C4-2B (cell line): ENCODE data around the gene ARID3B.

Experiments used
- H3K27ac ChIP-seq: fragments of 450-650 bp; 2 replicates; pipeline ENCODE4 v1.5.1; 2017
- ZFX ChIP-seq: fragments of 450-650 bp; IDR thresholded peaks from 2 replicates; pipeline ENCODE4 v1.6.1; 2017
- TF ChIP-seq, protein P1 (sequence below): fragments of 450-650 bp; conservative IDR thresholded peaks from 2 replicates; pipeline ENCODE4 v1.5.1; 2017; ENCODE audit warnings: mild to moderate bottlenecking

The ARID3B gene

DNA sequence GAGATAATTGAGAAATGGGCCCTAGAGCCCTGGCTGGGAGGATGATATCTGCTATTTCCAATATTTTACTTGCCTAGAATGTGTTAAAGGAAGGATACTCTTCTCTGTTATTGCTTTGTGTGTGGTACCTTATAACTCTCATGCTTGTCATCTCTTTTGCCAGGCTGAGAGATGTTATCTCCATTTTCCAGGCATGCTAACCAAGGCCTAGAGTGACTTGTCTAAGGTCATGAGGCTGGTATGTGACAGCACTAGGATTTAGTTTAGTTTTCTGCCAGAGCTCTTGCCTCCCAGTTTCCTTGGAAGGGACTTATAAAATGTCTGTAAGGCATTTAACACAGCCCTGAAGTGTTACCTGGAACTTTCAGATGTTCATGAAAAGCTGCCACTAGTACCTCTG lies 76.0 kb downstream of the ARID3B start:
- H3K27ac ChIP-seq, result peak overlapping the region; percentile 94
- TF ChIP-seq ZFX, result no peak
- TF ChIP-seq, protein P1, sequence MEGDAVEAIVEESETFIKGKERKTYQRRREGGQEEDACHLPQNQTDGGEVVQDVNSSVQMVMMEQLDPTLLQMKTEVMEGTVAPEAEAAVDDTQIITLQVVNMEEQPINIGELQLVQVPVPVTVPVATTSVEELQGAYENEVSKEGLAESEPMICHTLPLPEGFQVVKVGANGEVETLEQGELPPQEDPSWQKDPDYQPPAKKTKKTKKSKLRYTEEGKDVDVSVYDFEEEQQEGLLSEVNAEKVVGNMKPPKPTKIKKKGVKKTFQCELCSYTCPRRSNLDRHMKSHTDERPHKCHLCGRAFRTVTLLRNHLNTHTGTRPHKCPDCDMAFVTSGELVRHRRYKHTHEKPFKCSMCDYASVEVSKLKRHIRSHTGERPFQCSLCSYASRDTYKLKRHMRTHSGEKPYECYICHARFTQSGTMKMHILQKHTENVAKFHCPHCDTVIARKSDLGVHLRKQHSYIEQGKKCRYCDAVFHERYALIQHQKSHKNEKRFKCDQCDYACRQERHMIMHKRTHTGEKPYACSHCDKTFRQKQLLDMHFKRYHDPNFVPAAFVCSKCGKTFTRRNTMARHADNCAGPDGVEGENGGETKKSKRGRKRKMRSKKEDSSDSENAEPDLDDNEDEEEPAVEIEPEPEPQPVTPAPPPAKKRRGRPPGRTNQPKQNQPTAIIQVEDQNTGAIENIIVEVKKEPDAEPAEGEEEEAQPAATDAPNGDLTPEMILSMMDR, result no peak

DNA sequence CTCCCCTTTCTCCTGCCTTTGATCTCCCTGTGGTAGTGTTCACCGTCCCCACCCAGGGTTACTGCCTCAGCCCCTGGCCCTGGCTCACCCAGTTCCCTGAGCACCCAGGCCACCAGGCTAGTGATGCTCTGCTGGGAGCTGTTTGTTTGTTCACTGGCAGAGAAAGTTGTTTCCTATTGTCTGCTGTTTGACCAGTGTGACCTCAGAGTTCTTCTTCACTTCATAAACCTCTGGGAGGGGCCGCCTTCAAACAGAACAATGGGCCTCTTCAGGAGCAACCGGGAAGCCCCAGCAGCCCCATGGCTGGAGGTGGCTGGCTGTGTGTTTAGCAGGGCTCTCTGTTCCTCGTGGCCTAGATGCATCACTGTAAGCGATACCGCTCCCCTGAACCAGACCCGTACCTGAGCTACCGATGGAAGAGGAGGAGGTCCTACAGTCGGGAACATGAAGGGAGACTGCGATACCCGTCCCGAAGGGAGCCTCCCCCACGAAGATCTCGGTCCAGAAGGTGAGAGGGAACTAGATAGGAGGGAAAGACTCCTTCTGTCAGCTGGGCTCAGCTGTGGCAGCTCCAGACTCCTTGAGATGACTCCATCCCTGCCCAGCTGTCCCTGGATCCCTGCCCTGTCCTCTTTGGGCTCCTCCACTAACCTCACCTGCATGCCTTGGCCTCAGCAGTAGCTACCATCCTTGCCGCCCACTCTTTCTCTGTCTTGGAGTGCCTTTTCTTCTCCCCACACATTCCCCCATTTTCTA lies 78.0 kb downstream of the ARID3B start:
- TF ChIP-seq, protein P1, result no peak
- TF ChIP-seq ZFX, result no peak
- H3K27ac ChIP-seq, result peak overlapping the region; percentile 18; the same call in 1 of the 2 replicates

DNA sequence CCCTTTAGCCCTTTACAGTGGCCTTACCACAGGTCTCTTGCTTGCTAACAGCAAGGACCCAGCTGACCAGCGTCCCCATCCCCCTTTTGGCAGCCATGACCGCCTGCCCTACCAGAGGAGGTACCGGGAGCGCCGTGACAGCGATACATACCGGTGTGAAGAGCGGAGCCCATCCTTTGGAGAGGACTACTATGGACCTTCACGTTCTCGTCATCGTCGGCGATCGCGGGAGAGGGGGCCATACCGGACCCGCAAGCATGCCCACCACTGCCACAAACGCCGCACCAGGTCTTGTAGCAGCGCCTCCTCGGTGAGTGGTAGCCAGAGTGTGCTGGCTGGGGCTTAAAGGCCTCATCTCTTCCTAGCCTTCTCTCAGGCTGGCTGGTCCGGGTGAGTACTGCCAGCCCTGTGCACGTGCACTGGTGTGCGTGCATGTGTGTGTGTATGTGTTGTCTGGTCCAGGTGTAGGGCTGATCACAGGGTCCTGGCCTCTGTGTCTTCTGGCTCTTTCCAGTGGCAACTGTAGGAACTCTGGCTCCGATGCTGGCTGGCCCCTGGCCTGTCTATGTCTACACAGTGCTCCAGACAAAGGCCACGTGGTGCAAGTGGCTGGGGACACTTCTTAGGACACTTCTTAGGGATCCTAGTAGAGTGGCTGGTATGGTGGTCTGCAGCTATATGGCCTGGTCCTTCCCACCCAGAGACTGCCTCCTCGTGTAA lies 79.1 kb downstream of the ARID3B start:
- no peak overlapping the region for H3K27ac ChIP-seq
- TF ChIP-seq, protein P1, result no peak
- no peak for TF ChIP-seq ZFX

DNA sequence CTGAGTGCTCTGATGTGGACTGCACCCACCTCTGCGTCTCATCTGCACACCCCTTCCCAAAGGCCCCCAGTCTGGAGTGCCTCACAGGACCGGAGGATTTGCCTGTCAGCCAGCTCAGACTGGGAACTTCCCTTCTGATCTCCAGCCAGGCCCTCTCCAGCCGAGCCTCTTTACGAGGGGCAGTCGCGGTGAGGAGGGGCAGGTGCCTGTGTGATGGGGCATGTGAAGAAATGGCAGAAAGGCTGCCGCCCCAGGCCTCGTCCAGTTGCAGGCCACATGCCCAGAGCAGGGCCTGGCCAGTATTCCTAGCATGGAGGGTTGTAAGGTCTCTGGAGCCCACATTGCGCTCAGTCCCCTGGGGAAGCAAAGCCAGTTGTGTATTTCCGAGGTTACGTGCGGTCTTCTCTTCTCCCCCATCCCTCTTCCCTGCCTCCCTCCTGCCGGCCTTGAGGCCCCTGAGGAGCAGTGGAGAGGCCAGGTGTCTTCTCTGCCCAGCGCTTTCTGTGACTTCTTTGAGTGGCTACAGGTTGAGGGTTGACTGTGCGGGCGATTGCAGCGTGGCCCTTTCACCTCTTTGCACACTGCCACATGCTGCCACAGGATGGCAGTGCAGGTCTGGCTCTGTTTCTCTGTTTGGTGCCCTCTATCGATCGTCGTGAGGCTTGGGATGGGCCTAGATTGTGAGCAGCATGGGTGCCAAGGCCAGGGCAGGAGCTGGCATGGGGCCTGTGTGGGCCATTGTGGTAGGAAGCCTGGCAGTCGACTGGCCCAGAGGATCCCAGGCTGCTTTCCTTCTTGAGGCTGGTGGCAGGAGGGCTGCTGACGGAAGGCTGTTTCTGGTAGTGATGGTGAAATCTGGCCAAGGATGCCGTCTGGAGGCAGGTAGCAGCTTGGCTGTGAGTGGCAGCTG lies 79.9 kb downstream of the ARID3B start:
- no peak; the same call in 1 of the 2 replicates for TF ChIP-seq ZFX
- TF ChIP-seq, protein P1, result peak; percentile 99
- no peak overlapping the region; the same call in 1 of the 2 replicates for H3K27ac ChIP-seq

DNA sequence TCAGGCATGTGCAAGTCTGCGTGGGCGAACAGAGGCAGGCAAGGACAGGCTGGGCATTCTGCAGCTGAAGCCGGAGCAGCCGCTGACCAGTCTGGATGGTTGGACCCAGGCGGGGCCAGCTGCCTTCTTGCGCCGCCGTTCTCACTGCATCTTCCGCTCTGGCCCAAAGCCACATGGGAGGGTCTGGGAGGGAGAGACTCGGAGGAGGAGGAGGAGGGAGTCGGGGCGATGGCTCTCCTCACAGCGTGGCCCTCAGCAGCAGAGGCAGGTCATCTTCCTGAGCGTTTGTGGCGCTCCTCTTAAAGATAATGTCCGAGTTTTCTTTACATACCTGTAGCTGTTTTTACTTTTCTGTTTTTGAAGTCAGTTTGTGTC lies 80.5 kb downstream of the ARID3B start:
- no peak for TF ChIP-seq ZFX
- TF ChIP-seq, protein P1, result no peak
- H3K27ac ChIP-seq, result no peak overlapping the region; the same call in 1 of the 2 replicates

DNA sequence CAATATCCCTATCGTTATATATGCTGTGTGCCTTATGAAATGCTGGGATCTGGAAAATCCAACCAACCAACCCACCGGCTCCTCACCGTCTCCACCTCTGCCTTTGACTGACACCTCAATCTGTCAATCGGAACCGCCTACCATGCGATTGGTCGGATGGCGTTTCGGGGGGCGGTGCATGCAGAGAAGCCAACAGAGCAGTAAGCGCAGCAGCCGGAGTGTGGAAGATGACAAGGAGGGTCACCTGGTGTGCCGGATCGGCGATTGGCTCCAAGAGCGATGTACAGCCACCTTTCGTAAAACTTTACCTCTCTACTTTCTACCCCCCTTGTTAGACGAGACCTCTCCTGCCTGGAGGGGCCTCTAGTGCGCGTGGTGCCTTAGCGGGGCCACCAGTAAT lies 80.9 kb downstream of the ARID3B start:
- TF ChIP-seq, protein P1, result no peak
- no peak for TF ChIP-seq ZFX
- H3K27ac ChIP-seq, result no peak overlapping the region
